CD4-positive, alpha-beta T cell treated with Interleukin-15 for 1 hour (primary cell): ENCODE results near the gene ARFGAP3.
"Not testable (repeated sequence)": the region's sequence is repeated elsewhere in the genome, so short reads cannot be mapped to it uniquely, and the experiment has no call there.

Source experiments
- DNase-seq: peaks from one replicate; pipeline ENCODE4 v3.0.0-alpha.2; 2020

ARFGAP3 gene

GRCh38 chr22:42792909-42793847, 63.9 kb downstream of the ARFGAP3 start:
- DNase-seq = no peak

GRCh38 chr22:42792453-42792908, 64.6 kb downstream of the ARFGAP3 start:
- DNase-seq = no peak

- DNase-seq = no peak
Observed at GRCh38 chr22:42791721-42792452, 65.2 kb downstream of the ARFGAP3 start.

- DNase-seq = no peak
Observed at GRCh38 chr22:42788466-42788865, 68.6 kb downstream of the ARFGAP3 start.

- no peak for DNase-seq
Observed at GRCh38 chr22:42788021-42788420, 69.1 kb downstream of the ARFGAP3 start.

- DNase-seq = no peak
Observed at GRCh38 chr22:42787357-42787736, 69.7 kb downstream of the ARFGAP3 start.

- DNase-seq = no peak
Observed at GRCh38 chr22:42786606-42787356, 70.3 kb downstream of the ARFGAP3 start.

- DNase-seq = no peak
Observed at GRCh38 chr22:42785706-42786499, 71.2 kb downstream of the ARFGAP3 start.

GRCh38 chr22:42782306-42782705, 74.8 kb downstream of the ARFGAP3 start:
- not testable (repeated sequence) for DNase-seq

- no peak for DNase-seq
Observed at GRCh38 chr22:42780070-42780540, 77.0 kb downstream of the ARFGAP3 start.

- DNase-seq = no peak
Observed at GRCh38 chr22:42777126-42777525, 79.9 kb downstream of the ARFGAP3 start.

GRCh38 chr22:42773167-42773566, 83.9 kb downstream of the ARFGAP3 start:
- DNase-seq = no peak

GRCh38 chr22:42772647-42773046, 84.4 kb downstream of the ARFGAP3 start:
- DNase-seq = no peak

GRCh38 chr22:42770941-42771647, 86.0 kb downstream of the ARFGAP3 start:
- DNase-seq = no peak

GRCh38 chr22:42770448-42770726, 86.7 kb downstream of the ARFGAP3 start:
- no peak for DNase-seq

GRCh38 chr22:42769574-42770447, 87.3 kb downstream of the ARFGAP3 start:
- DNase-seq = peak; percentile 49

- DNase-seq = no peak
Observed at GRCh38 chr22:42769238-42769573, 87.9 kb downstream of the ARFGAP3 start.

GRCh38 chr22:42768385-42769035, 88.6 kb downstream of the ARFGAP3 start:
- DNase-seq = no peak

GRCh38 chr22:42766860-42767259, 90.2 kb downstream of the ARFGAP3 start:
- DNase-seq = no peak

GRCh38 chr22:42764895-42765363, 92.1 kb downstream of the ARFGAP3 start:
- DNase-seq = no peak
